ENCODE data around the gene EHD4.

Gene EHD4

DNA sequence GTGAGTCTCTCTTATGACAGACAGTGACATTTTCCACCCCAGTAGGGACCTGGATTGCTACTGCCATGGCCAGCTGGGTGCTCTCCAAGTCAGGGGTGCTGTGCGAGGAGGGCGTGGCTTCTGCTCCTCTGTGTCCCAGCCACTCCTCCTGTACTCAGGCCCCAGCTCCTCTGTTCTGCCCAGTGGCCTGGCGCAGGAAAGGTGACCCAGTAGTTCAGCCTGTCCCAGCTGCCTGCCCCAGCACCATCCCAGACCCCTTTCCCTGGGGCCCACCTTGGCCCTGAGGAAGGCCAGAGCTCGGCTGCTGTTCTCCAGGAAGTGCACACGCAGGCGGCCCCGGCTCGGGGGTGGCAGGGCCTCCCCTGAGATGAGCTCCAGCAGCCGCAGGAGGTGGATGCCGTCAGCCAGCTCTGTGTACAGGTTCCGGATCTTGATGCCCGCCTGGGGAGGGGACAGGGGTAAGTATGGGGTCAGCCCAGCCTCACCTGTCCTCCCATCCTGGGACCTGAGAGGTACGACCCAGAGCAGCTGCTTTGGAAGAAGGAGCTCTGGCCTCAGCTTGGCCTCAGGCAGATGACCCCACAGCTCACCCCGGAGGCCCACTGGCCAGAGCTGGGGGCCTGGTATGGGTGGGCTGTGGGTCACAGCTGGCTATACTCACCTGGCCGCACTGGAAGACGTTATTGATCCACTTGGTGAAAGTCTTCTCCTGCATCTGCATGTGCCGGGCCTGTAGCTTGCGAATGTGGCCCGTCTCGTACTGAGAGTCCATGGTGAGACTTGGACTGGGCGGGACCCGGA lies 79.5 kb downstream of the EHD4 start:
- DNase-seq: peak; percentile 20

DNA sequence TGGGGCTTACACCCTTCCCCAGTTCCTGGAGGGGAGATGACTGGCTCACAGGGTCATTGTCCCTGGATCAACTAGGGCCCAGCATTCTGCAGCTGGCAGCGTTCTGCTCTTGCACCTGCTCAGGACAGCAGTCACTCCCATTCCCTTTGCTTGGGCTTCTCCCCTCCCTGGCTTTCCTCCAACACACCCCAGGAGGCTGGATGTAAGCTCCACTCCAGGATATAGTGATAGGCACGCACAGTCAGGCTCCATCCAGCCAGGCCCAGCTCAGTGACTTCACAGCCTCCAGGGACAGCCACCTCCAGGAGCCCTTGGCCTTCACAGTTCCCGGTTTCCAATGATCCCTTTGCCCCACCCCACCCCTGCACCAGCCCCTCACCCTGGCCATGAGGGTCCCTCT lies 80.4 kb downstream of the EHD4 start:
- no peak for DNase-seq

DNA sequence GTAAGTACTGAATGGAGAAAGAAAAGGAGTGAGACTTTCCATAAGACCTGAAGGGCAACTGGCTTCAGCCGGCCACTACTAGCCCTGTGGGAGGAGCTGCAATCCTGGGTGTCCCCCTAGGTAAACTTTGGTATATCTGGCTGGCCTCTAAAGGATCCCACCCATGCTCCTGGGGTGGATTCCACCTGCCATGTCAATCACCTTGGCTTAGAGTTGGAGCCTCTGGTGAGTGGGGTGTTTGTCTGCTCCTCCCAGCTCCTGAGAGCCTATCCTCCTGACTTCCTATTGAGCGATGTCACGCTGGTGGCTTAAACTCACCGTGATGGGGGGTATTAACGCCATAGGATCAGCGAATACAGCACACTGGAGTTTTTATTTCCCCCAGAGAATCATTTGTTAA lies 81.1 kb downstream of the EHD4 start:
- no peak for DNase-seq

DNA sequence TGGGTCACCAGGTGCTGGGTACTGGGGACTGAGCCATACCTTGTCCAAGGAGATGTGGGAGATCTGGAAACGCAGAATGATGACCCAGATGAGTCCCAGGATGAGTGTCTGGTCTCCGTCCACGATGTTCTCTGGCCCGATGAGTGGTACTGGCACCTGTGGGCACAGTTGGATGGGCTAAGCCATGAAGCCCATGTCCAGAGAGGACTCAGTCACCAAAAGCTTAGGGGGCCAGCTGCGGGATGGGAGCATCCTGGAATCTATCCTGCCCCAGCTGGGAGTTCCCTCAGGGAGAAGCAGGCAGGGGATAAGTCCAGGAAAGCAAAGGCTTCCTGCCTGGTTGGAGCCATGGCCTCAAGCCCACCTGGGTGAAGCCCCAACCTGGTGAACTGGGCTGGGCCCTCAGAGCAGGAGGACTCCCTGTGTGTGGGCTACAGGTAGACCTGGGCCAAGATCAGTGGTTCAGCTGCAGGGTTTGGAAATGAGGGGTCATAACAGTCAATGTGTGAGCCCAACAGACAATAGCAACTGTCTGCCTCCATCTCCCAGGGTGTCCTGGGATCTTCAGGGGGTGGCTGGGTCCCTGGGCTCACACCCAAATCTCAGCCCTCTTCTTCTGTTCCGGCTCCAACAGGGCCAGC lies 82.2 kb downstream of the EHD4 start:
- no peak for DNase-seq

DNA sequence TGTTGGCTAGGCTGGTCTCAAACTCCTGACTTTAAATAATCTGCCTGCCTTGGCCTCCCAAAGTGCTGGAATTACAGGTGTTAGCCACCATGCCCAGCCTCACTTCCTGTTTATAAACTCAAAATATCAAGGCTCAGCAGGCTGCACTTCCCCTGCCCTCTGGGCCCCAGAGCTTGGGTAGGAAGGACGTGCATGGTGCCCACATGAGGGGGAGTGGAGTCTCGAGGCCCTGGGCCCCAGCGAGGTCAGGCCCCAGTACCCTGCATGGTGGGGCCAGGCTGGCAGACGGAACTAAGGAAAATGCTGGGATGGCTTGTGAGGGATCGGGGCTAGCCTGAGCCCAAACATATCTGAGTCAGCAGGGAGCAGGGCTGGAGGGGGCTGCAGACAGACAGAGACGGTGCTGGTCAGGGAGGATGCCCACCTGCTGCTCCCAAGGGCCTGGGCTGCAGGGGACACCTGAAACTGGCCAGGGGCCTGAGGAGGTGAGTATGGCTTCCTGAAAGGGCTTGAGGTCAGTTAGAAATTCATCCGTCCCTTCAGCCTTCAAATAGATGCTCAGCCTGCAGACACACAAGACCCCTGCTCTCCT lies 83.6 kb downstream of the EHD4 start:
- DNase-seq: no peak

DNA sequence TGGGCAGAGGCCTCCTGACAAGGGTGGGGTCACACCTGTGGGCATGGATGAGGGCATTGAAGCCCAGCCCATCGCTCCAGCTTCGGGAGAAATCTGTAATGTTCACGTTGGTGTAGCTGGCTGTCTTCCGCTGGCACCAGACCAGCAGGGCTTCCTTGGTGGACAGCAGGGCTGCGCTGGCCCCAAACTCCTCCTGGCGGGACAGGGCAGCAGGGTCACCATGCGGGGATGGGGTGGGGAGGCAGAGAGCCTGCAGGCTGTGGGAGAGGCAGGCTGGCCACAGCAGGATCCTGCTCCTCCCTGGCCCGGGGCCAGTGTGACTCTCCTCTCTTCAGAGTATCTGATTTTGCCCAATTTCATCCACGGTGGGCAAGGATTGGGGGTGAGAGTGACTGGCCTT lies 84.5 kb downstream of the EHD4 start:
- no peak for DNase-seq

DNA sequence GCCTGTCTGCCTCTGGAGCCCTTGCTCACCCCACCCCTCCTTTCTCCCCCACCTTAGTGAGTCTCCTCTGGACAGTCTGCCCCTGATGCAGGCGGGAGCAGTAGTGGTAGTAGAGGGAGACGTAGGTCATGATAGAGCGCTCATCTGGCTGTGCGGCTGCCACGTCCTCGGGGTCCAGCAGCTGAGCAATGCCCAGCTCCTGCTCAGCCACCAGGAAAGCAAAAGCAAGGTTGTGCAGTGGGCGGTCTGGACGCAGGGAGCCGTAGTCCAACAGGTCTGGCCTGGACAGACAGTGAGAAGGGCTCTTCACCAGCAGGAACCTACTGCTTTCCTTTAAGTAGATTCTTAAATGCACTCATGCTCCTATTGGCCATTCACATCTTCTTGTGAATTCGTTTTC lies 85.2 kb downstream of the EHD4 start:
- no peak for DNase-seq

DNA sequence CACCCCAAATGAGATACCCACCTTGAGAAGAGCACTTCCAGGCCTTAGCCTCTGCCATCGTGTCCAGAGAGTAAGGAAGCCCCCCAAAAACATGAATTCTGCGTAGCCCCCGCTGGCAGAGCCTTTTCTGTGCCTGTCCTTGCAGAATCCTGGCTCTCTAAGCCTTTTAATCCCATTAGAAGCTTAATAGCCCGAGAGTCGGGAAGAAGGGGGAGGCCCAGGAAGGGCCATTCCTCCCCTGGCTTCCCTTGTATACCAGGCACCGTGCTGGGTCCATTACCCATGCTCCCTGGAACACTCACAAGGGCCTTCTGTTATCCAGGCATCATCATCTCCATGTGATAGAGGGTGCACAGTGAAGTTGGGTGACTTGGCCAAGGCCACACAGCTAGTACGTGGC lies 85.6 kb downstream of the EHD4 start:
- no peak for DNase-seq

DNA sequence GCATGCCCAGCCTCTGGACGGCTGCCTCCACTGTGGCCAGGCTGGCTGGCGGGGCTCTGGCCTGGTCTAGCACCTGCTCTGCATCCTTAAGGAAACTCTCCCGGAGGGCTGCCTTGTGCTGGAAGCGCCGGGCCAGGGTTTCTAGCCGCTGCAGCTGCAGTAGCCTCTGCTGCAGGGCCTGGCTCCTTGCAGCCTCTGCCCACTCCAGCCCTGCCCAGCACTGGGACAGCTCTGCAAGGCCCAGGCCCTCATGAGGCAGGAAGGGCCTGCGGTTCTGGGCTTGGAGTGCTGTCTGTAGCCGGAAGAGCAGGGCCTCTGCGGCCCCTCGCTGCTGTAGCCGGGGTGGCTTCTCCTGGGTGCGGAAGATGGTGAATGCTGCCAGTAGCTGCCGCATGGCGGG lies 86.5 kb downstream of the EHD4 start:
- DNase-seq: no peak

DNA sequence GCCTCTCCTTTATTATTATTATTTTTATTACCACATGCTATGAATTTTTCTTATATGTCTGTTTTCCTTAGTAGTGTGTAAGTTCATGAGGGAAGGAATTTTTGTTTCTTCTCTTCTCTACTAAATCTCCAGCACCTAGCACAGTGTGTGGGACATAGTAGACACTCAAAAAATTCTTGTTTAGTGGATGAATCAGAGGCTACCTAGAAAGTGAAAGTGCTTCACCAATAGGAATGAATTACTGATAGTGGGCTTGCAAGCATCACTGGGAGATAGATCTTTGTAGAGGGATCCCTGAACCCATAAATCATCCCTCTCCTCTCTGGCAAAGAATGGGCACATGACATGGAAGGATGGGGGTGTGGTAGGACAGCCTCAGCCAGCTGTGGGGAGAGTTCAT lies 87.0 kb downstream of the EHD4 start:
- no peak for DNase-seq

DNA sequence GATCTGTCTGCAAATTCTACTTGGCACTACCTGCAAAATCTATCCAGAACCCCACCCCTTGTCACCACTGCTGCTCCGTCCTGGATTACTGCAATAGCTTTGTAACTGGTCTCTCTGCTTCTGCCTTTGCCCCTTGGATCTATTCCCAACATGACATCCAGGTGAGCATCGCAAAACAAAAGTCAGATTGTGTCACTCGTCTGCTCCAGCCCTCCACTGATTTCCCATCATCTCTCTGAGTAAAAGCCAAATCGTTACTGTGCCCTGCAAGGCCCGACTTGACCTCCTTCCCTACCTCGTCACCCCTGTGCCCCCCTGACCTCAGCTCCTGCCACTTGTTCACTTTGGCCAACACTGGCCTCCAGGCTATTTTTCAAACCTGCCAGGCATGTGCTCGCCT lies 87.9 kb downstream of the EHD4 start:
- no peak for DNase-seq

DNA sequence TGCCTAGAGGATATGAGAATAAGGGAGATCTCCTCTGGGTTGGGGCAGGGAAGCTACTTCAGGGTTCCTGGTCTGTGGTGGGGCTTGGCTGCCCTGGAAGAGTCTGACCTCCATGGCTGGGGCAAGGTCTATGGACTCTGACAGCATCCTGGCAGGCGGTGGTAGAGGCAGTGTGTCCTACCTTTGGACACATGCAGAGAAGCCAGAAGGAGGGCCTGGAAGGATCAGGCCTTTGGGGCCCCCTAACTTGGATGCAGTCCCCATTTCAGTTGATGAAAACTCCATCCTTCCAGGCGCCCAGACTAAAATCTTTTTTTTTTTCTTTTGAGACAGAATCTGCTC lies 88.9 kb downstream of the EHD4 start:
- no peak for DNase-seq

DNA sequence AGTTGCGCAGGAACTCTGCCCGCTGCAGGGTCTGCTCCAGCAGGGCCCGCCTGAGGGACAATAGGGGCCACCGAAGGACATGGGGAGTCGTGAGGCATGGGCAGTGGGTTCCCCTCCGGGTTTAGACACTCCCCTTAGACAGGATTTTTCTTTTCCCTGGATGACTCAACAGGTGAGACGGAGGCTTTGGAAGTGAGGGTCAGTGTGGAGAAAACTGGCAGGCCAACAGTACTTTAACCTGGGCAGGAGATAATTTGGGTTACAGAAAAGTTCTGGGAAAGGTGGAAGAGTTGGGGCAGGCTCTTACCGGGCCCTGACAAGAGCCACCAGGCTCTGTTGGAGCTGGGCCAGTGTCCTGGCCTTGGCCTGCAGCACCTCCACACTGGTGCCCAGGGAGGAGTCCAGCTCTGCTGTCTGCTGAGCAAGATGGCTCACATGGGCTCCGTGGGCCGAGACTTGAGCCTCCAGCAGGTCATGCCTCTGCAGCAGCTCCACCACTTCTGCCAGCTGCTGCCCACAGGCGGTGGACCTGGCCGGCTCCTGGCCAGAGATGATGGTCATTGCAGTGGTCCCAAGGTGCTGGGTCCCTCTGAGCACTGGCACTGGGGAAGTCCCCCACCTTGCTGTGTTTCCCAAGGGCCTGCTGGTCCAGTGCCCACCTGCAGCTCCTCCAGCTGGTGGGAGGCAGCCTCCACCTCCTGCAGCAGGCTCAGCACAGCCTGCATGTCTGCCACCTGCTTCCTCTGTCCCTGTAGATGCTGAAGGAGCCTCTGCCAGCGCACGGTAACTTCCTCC lies 89.5 kb downstream of the EHD4 start:
- DNase-seq: no peak

DNA sequence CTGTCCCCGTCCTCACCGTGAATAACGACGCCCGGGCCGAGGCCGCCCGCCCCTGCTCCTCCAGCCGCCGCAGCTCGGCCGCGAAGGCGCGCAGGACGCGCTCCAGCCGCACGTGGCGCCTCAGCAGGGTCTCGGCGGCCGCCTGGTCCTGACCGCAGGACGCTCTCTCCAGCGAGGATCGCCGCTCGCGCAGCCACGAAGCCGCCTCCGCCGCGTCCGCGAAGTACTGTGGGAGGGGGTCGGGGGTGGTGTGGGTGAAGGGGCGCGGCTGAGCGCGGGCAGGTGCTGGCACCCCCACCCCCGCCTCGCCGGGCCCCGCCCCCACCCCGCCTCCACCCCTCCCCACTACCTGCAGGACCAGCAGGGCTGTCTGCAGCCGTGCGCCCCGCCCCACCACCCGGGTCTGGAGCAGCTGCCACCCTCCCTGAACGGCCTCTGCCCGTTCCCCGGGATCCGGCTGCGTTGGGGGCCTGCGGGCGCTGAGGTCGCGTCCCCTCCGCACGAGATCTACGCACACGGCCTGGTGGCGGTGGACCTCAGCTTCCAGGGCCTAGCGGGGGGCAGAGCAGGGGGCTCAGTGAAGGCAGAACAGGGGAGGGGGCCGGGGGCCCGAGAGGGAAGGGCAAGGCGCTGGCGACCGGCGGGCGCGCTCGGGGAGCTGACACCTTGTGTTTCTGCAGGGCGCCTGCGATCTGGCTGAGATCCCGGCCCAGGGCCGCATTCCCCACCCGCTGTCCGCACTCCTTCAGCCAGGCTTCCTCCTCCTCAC lies 90.3 kb downstream of the EHD4 start:
- no peak for DNase-seq

DNA sequence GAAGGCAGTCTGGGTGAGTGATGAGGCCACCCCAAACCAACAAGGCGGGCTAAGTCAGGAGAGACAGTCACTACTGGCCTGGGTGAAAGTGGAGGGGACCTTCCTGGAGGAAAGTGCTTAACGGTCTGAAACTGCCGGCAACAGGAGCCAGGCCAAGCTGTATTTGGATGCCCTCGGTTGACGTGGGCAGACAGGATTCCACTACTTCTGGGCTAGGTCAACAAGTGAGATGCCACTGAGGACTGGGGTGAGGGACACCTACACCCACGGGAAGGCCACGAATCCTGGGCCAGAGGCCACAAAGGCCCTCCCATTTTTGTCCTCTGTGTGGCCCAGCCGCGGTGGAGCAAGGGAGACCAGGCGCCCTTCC lies 90.8 kb downstream of the EHD4 start:
- DNase-seq: no peak

DNA sequence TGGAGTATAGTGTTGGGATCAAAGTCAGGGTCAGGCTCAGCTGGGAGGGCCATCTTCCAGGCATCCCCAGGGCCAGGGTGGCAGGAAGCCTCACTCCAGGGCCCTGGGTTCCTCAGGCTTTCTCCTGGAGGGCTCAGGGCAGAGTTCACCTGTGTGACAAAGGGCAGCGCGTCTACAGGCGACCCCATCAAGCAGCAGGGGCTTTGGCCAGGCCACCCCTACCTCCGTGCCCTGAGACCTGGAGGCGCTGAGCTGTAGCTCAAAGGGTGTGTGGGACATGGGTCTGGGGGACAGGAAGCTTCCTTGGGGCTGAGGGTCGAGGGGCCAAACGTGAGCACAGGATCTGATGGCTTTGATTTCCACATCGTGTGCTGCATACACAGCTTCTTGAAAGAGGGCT lies 91.3 kb downstream of the EHD4 start:
- no peak for DNase-seq

DNA sequence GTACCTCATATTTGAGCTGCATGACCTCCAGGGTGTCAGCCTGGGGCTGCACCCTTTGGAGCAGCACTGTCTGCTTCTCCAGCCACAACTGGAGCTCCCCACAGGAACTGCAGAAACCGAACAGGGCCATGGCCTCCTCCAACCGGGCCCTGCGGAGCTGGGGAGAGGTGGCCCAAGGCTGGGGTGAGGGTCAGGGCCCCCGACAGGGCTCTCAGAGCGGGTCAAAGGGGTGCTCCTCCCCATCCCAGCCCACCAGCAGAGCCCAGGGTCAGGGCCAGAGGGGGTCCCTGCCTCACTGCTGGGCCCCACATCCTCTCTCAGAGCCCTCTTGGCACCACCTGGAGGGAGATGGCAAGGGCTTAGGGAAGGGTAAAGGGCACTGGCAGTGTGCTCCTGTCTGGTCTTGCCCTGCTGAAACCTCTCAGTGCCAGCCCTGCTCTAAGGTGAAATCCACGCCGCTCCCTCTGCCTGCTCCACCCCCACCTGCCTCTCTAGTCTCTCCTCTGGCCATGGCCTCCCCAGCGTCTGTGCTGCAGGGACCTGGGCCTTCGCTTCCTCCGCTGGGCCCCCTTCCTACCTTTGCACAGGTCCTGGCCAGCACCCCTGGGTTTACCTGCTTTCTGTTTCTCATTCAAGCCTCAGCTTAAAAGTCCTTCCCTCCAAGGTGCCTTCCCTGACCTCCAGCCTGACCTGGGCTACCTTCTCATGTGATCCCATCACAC lies 92.0 kb downstream of the EHD4 start:
- no peak for DNase-seq

DNA sequence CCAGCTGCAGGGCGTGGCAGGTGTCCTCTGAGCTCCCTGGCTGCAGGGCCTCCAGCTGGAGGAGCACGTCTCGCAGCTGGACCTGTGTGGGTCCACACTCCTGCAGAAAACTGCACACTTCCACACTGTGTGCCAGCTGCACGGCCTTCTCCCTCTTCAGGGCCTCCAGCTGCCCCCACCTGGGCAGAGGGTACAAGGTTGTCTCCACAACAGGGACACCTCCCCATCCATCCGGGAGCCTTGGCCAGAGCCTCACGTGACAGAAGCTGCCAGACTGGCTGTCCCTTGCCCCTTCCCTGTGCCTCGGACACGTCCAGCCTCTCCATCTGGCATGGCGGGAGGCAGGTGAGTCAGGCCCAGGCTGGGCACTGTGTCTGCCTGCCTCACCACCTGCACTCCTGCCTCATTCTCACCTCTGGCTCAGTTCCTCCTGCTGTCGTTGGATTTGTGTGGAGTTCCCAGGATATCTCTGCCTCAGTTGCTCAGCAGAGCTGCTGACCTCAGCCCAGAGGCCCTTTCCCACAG lies 93.0 kb downstream of the EHD4 start:
- no peak for DNase-seq

DNA sequence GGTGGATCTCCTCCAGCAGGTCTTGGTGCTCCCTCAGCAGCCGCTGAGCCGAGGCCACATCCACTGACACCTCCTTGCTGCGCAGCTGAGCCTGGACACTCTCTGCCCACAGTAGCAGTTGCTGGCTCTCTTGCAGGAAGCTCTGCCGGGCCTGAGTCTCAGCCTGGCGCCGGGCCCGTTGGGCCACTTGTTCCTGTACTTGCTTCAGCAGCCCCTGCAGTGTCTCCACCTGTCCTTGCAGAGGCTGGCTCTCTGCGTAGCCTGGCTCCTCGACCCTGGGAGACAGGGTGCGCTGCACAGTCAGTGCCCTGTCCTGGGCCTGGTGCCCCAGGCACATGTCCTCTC lies 94.0 kb downstream of the EHD4 start:
- no peak for DNase-seq

DNA sequence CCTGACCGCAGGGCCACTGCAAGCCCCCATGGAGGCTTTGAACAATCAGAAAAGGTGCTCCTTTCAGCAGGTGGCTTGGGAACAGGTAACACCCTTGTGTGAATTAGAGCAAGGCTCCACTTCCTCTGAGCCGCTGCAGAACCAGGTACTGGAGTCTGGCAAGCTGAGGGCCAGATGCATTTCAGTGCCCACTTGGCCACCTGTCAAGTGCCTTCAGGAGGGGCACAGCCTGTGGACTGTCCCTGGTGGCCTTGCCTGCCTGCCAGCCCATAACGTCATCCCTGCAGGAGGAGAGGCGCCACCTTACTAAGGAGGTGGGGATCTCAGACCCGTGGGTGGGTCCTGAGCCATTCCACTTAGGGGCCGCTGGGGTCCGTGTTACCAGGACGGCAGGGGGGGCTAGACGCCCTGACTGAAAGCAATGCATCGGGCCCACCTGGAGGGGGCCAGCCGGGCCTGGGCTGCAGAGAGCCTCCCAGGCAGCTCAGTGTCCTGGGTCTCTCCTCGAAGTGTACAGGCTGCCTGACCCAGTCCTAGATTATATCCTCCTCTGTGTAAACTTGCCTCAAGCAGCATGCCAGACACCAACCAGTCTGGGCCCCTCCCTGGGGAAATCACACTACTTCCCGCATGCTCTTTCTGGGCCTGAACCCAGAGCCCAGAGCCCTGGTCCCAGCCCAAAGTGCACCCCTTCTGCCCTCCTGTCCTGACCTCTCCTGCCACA lies 94.6 kb downstream of the EHD4 start:
- no peak for DNase-seq

DNA sequence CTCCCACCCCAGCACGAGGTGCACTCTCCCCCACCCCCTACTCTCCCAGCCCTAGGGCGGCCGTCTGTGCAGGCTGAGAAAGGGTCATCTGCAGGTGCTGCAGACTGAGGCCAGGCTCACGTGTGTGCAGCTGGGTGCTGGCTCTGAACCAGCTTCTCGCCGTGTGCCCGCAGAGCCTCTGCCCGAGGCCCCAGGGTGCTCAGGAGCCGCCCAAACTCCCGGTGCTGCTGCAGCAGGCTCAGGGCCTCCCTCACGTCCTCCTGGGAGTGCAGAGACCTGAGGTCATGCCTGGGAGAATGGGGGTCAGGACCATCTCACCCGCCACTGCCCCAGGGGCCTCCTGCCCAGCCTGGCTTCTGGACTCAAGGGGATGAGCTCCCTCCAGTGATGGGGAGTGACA lies 95.7 kb downstream of the EHD4 start:
- DNase-seq: no peak

DNA sequence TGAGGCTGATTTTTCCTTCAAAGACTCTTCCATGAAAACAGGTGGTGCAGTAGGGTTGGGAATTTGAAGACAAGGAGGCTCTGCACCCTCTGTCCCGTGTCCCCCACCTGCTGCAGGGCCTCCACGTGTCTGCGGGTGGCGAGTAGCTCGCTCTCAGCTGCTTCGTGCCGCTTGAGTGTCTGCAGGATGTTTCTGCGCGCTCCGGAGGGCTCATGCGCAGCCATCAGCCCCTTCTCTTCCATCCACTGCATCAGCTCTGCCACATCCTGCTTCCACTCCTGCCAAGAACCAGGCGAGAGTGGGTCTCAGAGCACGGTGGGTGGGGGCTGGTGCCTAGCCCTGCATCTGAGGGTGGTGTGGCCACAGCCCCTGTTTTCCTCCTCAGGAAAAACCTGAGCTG lies 96.3 kb downstream of the EHD4 start:
- DNase-seq: no peak
